Lower leg skin (tissue), 3 donors: ENCODE results near the gene LRP1.

Experiments used
- POLR2A ChIP-seq, 2 donors: fragments of 450-650 bp; IDR thresholded peaks; one replicate each; pipeline ENCODE4 v1.6.1; 2016 to 2017; ENCODE audit warnings: antibody characterized with exemption in 2 of 2, mild to moderate bottlenecking in 1 of 2, moderate library complexity in 1 of 2
- TF ChIP-seq, protein P1 (sequence below), 3 donors: fragments of 450-650 bp; IDR thresholded peaks; one replicate each; pipeline ENCODE4 v1.5.1; 2016; ENCODE audit warnings: antibody characterized with exemption in 3 of 3, mild to moderate bottlenecking in 3 of 3, moderate library complexity in 2 of 3

DNA sequence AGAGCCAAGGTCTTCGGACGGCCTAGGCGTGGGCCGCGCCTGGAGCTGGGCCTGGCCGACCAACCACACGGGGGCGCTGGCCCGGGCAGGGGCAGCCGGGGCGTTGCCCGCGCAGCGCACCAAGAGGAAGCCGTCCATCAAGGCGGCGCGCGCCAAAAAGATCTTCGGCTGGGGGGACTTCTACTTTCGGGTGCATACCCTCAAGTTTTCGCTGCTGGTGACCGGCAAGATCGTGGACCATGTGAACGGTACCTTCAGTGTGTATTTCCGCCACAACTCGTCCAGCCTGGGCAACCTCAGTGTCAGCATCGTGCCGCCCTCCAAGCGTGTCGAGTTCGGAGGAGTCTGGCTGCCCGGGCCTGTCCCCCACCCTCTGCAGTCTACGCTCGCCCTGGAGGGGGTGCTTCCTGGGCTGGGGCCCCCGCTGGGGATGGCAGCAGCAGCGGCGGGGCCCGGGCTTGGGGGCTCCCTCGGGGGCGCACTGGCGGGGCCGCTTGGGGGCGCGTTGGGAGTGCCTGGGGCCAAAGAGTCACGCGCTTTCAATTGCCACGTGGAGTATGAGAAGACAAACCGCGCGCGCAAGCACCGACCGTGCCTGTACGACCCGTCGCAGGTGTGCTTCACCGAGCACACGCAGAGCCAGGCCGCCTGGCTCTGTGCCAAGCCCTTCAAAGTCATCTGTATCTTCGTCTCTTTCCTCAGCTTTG, 96.8 kb downstream of the LRP1 start:
- TF ChIP-seq, protein P1, sequence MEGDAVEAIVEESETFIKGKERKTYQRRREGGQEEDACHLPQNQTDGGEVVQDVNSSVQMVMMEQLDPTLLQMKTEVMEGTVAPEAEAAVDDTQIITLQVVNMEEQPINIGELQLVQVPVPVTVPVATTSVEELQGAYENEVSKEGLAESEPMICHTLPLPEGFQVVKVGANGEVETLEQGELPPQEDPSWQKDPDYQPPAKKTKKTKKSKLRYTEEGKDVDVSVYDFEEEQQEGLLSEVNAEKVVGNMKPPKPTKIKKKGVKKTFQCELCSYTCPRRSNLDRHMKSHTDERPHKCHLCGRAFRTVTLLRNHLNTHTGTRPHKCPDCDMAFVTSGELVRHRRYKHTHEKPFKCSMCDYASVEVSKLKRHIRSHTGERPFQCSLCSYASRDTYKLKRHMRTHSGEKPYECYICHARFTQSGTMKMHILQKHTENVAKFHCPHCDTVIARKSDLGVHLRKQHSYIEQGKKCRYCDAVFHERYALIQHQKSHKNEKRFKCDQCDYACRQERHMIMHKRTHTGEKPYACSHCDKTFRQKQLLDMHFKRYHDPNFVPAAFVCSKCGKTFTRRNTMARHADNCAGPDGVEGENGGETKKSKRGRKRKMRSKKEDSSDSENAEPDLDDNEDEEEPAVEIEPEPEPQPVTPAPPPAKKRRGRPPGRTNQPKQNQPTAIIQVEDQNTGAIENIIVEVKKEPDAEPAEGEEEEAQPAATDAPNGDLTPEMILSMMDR (IDR thresholded peaks at IDR 0.05), result no peak
- TF ChIP-seq POLR2A (IDR thresholded peaks at IDR 0.05), result no peak
